OCI-LY7 (cell line): ENCODE measurements around the gene LHX4. TPM values are rescaled to one million over a fixed set of nuclear protein-coding genes. Genes with fewer than 3 reads are reported as not detected.

ENCODE experiments used
- BruUV-seq: library from RNA; stranded (reverse); fragments of 400-500 nt; replicated peaks from 2 replicates; lab custom pipeline; 2021; lab: Mats Ljungman, UMichigan
- CTCF ChIA-PET: fragments of 300-600 bp; sonication (Branson Sonifier 250); formaldehyde crosslinking; loops from one replicate; lab custom pipeline; 2022; ENCODE audit warnings: antibody characterized with exemption; ENCODE audit not compliant: unreplicated experiment; lab: Charles Lee
- POLR2A ChIA-PET: fragments of 300-600 bp; sonication (Branson Sonifier 250); formaldehyde crosslinking; loops from one replicate; lab custom pipeline; 2022; ENCODE audit warnings: antibody characterized with exemption; lab: Charles Lee
- DNase-seq: peaks from one replicate; pipeline ENCODE4 v3.0.0-alpha.2; 2015; ENCODE audit warnings: low spot score
- H2AFZ ChIP-seq: fragments of 200-600 bp; sonication (generic), shearing (Covaris generic); 2 replicates; pipeline ENCODE4 v1.6.1; 2014; ENCODE audit warnings: mild to moderate bottlenecking, antibody characterized with exemption, low read length, moderate library complexity
- H3K27ac ChIP-seq: fragments of 200-600 bp; sonication (generic); 2 replicates; pipeline ENCODE4 v1.5.1; 2014; ENCODE audit warnings: mixed run types, low read depth, mild to moderate bottlenecking, moderate library complexity, low read length, inconsistent platforms; ENCODE audit not compliant: poor library complexity, severe bottlenecking
- H3K36me3 ChIP-seq: fragments of 200-600 bp; sonication (generic); 2 replicates; pipeline ENCODE4 v1.6.1; 2014; ENCODE audit warnings: mild to moderate bottlenecking, antibody characterized with exemption, low read length, moderate library complexity, mixed read lengths; ENCODE audit not compliant: insufficient read depth
- H3K4me1 ChIP-seq: fragments of 200-600 bp; sonication (generic); 2 replicates; pipeline ENCODE4 v1.5.1; 2014; ENCODE audit warnings: mild to moderate bottlenecking, low read length; ENCODE audit not compliant: insufficient read depth, poor library complexity, severe bottlenecking
- H3K4me2 ChIP-seq: fragments of 200-600 bp; sonication (generic); 2 replicates; pipeline ENCODE4 v1.6.1; 2014; ENCODE audit warnings: mild to moderate bottlenecking, low read length
- H3K4me3 ChIP-seq: fragments of 200-600 bp; sonication (generic); 2 replicates; pipeline ENCODE4 v1.5.1; 2014; ENCODE audit warnings: mild to moderate bottlenecking, low read depth, low read length; ENCODE audit not compliant: poor library complexity, severe bottlenecking
- H3K79me2 ChIP-seq: fragments of 200-600 bp; sonication (generic); 2 replicates; pipeline ENCODE4 v1.6.1; 2016; ENCODE audit warnings: low read depth, mild to moderate bottlenecking, low read length, moderate library complexity, mixed read lengths; ENCODE audit not compliant: insufficient read depth
- H3K9me2 ChIP-seq: fragments of 200-600 bp; sonication (generic); 2 replicates; pipeline ENCODE4 v1.6.1; 2016; ENCODE audit warnings: mild to moderate bottlenecking, low read length, mixed read lengths; ENCODE audit not compliant: insufficient read depth
- H3K9me3 ChIP-seq: fragments of 200-600 bp; sonication (generic); 2 replicates; pipeline ENCODE4 v1.6.1; 2014; ENCODE audit warnings: mild to moderate bottlenecking, mixed run types, low read length, mixed read lengths
- H4K20me1 ChIP-seq: fragments of 200-600 bp; sonication (generic); 2 replicates; pipeline ENCODE4 v1.6.1; 2014; ENCODE audit warnings: mild to moderate bottlenecking, antibody characterized with exemption, low read length, moderate library complexity, mixed read lengths; ENCODE audit not compliant: insufficient read depth
- EZH2phosphoT487 ChIP-seq: fragments of 200-600 bp; sonication (generic); IDR thresholded peaks from 2 replicates; pipeline ENCODE4 v1.6.1; 2018; ENCODE audit warnings: low read depth, borderline replicate concordance, mild to moderate bottlenecking, mixed run types, antibody characterized with exemption, low read length, moderate library complexity, mixed read lengths
- intact Hi-C: fragments of 100-400 bp; cut with micrococcal nuclease; formaldehyde crosslinking; loops from one replicate; pipeline ENCODE4 v1.10.0; 2022; ENCODE audit not compliant: unreplicated experiment
- total RNA-seq, 2 experiments: library from RNA; depleted of rRNA in 1 of 2; stranded (reverse); fragments of >200 nt in 1 of 2; shearing (Covaris generic) in 1 of 2; gene quantifications; 2 replicates each; pipeline ENCODE4 v1.2.3, GENCODE V29; 2014 to 2022
- TF ChIP-seq, protein P1 (sequence below): fragments of 200-600 bp; sonication (generic); conservative IDR thresholded peaks from 2 replicates; pipeline ENCODE4 v1.5.1; 2014; ENCODE audit warnings: mild to moderate bottlenecking, antibody characterized with exemption, low read length, moderate library complexity, mixed read lengths

The LHX4 gene
- total RNA-seq, 2 experiments from 2014 or later = 0.06 TPM; not detected in 1

DNA sequence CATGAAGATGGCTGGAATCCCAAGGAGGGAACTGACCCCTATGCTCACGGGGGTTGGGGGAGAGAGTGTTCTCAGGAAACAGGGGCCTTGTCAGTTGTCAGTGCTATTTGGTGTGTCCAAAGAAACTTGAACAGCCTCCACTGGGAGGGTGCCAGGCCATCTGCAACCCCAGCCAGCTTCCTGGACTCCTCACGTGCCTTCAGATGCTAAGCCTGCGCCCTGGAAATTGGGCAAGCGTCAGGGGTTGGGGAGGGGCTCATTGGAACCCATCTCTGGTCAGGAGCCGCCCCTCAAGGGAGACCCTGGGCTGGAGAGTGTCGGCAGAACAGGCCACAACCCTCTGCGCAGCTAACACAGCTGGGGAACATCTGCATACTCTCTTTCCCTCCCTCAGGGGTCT lies 13.1 kb upstream of the LHX4 start:
- Histone ChIP-seq H3K4me3 (no peak overlapping the region), H3K9me3 (no peaks in the 10 kb centered on the region), H3K9me2 (no peaks in the 10 kb centered on the region), H4K20me1 (no peaks in the 10 kb centered on the region), H3K4me1 (no peaks in the 10 kb centered on the region), H3K27ac (no peak overlapping the region), H2AFZ (no peak overlapping the region), H3K4me2 (no peak overlapping the region), H3K36me3 (no peaks in the 10 kb centered on the region), H3K79me2 (no peaks in the 10 kb centered on the region)
- no TSS peak for BruUV-seq
- intact Hi-C loops = no loop called here
- TF ChIP-seq EZH2phosphoT487 = no peak
- TF ChIP-seq, protein P1, sequence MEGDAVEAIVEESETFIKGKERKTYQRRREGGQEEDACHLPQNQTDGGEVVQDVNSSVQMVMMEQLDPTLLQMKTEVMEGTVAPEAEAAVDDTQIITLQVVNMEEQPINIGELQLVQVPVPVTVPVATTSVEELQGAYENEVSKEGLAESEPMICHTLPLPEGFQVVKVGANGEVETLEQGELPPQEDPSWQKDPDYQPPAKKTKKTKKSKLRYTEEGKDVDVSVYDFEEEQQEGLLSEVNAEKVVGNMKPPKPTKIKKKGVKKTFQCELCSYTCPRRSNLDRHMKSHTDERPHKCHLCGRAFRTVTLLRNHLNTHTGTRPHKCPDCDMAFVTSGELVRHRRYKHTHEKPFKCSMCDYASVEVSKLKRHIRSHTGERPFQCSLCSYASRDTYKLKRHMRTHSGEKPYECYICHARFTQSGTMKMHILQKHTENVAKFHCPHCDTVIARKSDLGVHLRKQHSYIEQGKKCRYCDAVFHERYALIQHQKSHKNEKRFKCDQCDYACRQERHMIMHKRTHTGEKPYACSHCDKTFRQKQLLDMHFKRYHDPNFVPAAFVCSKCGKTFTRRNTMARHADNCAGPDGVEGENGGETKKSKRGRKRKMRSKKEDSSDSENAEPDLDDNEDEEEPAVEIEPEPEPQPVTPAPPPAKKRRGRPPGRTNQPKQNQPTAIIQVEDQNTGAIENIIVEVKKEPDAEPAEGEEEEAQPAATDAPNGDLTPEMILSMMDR = no peak
- CTCF ChIA-PET = no interaction called here
- no peak for DNase-seq
- POLR2A ChIA-PET = interaction anchor here (0.9 to 1.4 kb wide), 3 partner anchors 9 to 20 kb away, joined by 3 to 4 read pairs (median 4); no protein-coding TSS in a partner anchor

DNA sequence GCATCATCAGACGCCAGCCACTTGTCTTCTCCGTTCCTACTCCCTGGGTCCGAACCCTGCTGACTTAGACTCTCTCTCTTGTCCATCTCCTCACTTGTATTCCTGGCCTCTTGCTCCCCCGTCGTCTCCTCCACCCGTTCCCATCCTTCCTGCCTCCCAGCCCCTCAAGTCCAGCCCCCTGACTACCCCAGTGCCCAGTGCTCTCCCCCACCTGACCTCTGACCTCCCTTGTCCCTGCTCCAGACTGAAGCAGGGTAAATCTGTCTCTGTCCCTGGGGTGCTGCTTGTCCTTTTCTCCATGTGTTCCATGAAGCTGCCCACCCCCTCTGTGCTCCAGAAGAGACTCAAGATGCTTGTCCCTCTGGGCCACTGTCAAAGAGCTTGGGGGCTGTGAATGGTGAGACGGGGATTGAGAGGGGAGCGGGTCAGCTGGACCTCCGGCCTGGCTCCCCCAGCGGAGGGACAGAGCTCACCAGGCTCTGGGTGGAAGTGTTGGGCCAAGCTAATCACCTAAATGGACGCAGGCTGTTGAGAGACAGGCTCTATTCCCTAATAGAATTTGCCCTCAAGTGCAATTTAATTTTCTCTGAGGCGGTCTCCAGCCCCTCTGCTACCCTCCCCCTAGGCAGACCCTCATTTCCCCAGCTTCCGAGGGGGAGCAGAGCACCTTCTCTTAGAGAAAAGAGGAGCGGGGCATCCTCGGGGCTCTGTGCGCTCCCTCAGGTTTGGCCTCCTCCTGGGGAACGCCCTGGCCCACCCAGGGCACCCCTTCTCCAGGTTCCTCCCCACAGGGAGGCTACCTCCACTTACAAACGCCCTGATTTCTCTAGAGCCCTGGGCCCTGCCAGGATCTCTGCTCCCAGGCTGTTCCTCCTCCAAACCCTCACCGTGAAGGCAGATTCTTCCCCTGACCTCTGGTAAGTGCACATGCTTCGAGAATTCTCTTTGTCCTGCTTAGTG lies 11.0 kb upstream of the LHX4 start:
- intact Hi-C loops = no loop called here
- POLR2A ChIA-PET = no interaction called here

More for the DNA sequence above, 11.0 kb upstream of the LHX4 start:
- CTCF ChIA-PET = no interaction called here
- TF ChIP-seq, protein P1 = no peak
- TF ChIP-seq EZH2phosphoT487 = no peak
- H3K9me3 ChIP-seq = no peaks in the 10 kb centered on the region
- no peak overlapping the region for H3K4me2 ChIP-seq
- no peaks in the 10 kb centered on the region for H3K4me1 ChIP-seq
- H3K36me3 ChIP-seq = no peaks in the 10 kb centered on the region
- no TSS peak for BruUV-seq
- H3K4me3 ChIP-seq = no peak overlapping the region
- no peak overlapping the region for H2AFZ ChIP-seq
- no peaks in the 10 kb centered on the region for H3K9me2 ChIP-seq
- DNase-seq = no peak
- H3K79me2 ChIP-seq = no peaks in the 10 kb centered on the region
- no peaks in the 10 kb centered on the region for H4K20me1 ChIP-seq
- H3K27ac ChIP-seq = no peak overlapping the region
